Heart right ventricle (tissue), 16 donors: Measurements from ENCODE around the gene BID. TPM values are rescaled to one million over a fixed set of nuclear protein-coding genes. Genes with fewer than 3 reads are reported as not detected.

Experiments
- ATAC-seq, 8 donors: fragments of 200-7000 bp; cut with Tn5 transposase; one replicate each; pipeline ENCODE4 v1.9.1; 2020; ENCODE audit warnings: mild to moderate bottlenecking in 8 of 8, moderate library complexity in 8 of 8, moderate number of reproducible peaks in 1 of 8
- DNase-seq, 2 donors: peaks; one replicate each; pipeline ENCODE4 v3.0.0-alpha.2; 2020
- H3K27ac ChIP-seq, 10 donors: fragments of 200-600 bp; sonication (generic) in 2 of 10; one replicate each; pipeline versions ENCODE4 v1.5.0 to v1.8.0; 2020 to 2022; ENCODE audit warnings: mild to moderate bottlenecking in 3 of 10
- H3K27me3 ChIP-seq, 7 donors: fragments of 200-600 bp; one replicate each; pipeline ENCODE4 v1.8.0; 2021 to 2022; ENCODE audit warnings: mild to moderate bottlenecking in 2 of 7
- H3K36me3 ChIP-seq, 9 donors: fragments of 200-600 bp; sonication (generic) in 1 of 9; one replicate each; pipeline versions ENCODE4 v1.5.0 to v1.8.0; 2020 to 2022; ENCODE audit warnings: mild to moderate bottlenecking in 2 of 9
- H3K4me1 ChIP-seq, 9 donors: fragments of 200-600 bp; sonication (generic) in 1 of 9; one replicate each; pipeline versions ENCODE4 v1.5.0 to v1.8.0; 2020 to 2022; ENCODE audit warnings: mild to moderate bottlenecking in 4 of 9
- H3K4me3 ChIP-seq, 10 donors: fragments of 200-600 bp; sonication (generic) in 2 of 10; one replicate each; pipeline versions ENCODE4 v1.5.0 to v1.8.0; 2020 to 2022; ENCODE audit warnings: mild to moderate bottlenecking in 7 of 10, moderate library complexity in 2 of 10
- H3K9me3 ChIP-seq, 11 donors: fragments of 200-600 bp in 10 of 11; sonication (generic) in 2 of 11; one replicate each; pipeline versions ENCODE4 v1.5.0 to v1.8.0; 2013 to 2022; ENCODE audit warnings: mild to moderate bottlenecking in 2 of 11, control low read depth in 1 of 11, moderate library complexity in 1 of 11
- CTCF ChIP-seq, 9 donors: fragments of 200-600 bp; sonication (generic) in 2 of 9; IDR thresholded peaks; one replicate each; pipeline versions ENCODE4 v1.5.0 to v1.8.0; 2021 to 2022; ENCODE audit warnings: antibody characterized with exemption in 9 of 9, mild to moderate bottlenecking in 5 of 9, moderate library complexity in 1 of 9
- WGBS, 2 donors: extraction: QIAGEN DNeasy Blood & Tissue Kit; methylation state at CpG; one replicate each; pipeline ENCODE4 v1.1.7; 2013; ENCODE audit warnings: inconsistent platforms in 1 of 2; 5-methylcytosine and 5-hydroxymethylcytosine counted together
- intact Hi-C, 10 donors: fragments of 100-400 bp; cut with DNase I; formaldehyde crosslinking; loops; one replicate each; pipeline versions ENCODE4 v1.11.1 to v1.14.2; 2022
- polyA plus RNA-seq, 2 donors: library from polyadenylated mRNA; stranded (reverse); fragments of 200-250 nt; gene quantifications; one replicate each; pipeline ENCODE4 v1.2.3, GENCODE V29; 2013
- total RNA-seq, 10 donors: library from RNA; stranded (reverse); fragmentation: NEBNext Ultra II Directional in 3 of 10; extraction: Animal tissue kit (Norgen Biotek cat#: 25700) in 3 of 10; gene quantifications; one replicate each; pipeline versions ENCODE4 v1.2.1 to v1.2.4, GENCODE V29; 2021 to 2023
- donor health status: Arrhythmogenic right ventricular cardiomyopathy.
- donor health status: ischemic (EF 13 %, LVEDD 7.1; RV severe dilation, severe dysfunction).
- donor health status: healthy with polysubstance abuse.
- donor health status: DM: no; HTN: yes; CAD: no.
- donor health status: DM: no; HTN: no; CAD: no.
- donor health status: ischemic (EF 25% LVEDD 6.9; RV normal size, moderate dysfunction).
- donor health status: ischemic (EF 25% LVEDD 5.7; RV mildly dilated, moderate dysfunction).
- donor health status: healthy.
- donor health status: DM: yes; HTN: yes; CAD: no.
- donor health status: Ischemic cardiomyopathy.
- donor health status: ischemic (EF 35%, LVEDD 5.7; RV mildly dilated, moderate dysfunction).
- donor health status: nonischemic (EF 11% LVEDD 7.7; RV severe dilation, severe dysfunction).
- donor health status: DM: yes; HTN: yes; CAD: no.
- donor health status: PGD.
- donor health status: ischemic (EF 29% LVEDD 5.4; RV normal size, mild dysfunction).
- donor health status: nonischemic (EF 23%, LVEDD 6.1; RV moderate dilation, normal function).

BID gene
- total and polyA plus RNA-seq, 12 donors, result 5.6 to 42.9 (median 10.9) TPM

- no peak for ATAC-seq
- no peak for DNase-seq
- TF ChIP-seq CTCF (IDR thresholded peaks at IDR 0.05), result no peak
- no peak overlapping the region for H3K4me3 ChIP-seq
- no peaks in the 10 kb centered on the region for H3K27me3 ChIP-seq
- H3K4me1 ChIP-seq, result no peaks in the 10 kb centered on the region
- H3K27ac ChIP-seq, result no peak overlapping the region
- intact Hi-C loops, result loop anchor here in 1 of 10 donors (10.0 kb wide), 1 partner anchor 732 kb away; the partner anchor contains the start of gene IL17RA
- peaks cover 0 to 94% (median 67%) of the 10 kb centered on the region in 9 donors for H3K36me3 ChIP-seq
- H3K9me3 ChIP-seq, result no peaks in the 10 kb centered on the region
- 93 to 95% methylated on average over 21 of the region's 21 CpGs for WGBS, 2 donors
Measured at GRCh38 chr22:17817079-17817478, 42.8 kb upstream of the BID start.

- TF ChIP-seq CTCF (IDR thresholded peaks at IDR 0.05), result no peak
Measured at GRCh38 chr22:17816649-17817048, 42.4 kb upstream of the BID start.

GRCh38 chr22:17815703-17816254 lies 41.5 kb upstream of the BID start:
- Histone ChIP-seq H3K27me3 (no peaks in the 10 kb centered on the region), H3K27ac (no peak overlapping the region), H3K36me3 (peaks cover 0 to 93% (median 68%) of the 10 kb centered on the region in 9 donors), H3K4me3 (no peak overlapping the region), H3K9me3 (no peaks in the 10 kb centered on the region), H3K4me1 (peaks cover 0 to 3% (median 2%) of the 10 kb centered on the region in 9 donors)
- intact Hi-C loops, result loop anchor here in 1 of 10 donors (10.0 kb wide), 1 partner anchor 731 kb away; the partner anchor contains the start of gene IL17RA
- DNase-seq (no peak), ATAC-seq (no peak)
- no peak for TF ChIP-seq CTCF (IDR thresholded peaks at IDR 0.05)
- WGBS, 2 donors, result 90 to 91% methylated on average over 15 of the region's 15 CpGs

More at GRCh38 chr22:17816649-17817048, 42.4 kb upstream of the BID start:
- no peaks in the 10 kb centered on the region for H3K27me3 ChIP-seq
- no peaks in the 10 kb centered on the region for H3K4me1 ChIP-seq
- 91 to 92% methylated on average over 14 of the region's 14 CpGs for WGBS, 2 donors
- H3K9me3 ChIP-seq, result no peaks in the 10 kb centered on the region
- H3K27ac ChIP-seq, result no peak overlapping the region
- H3K36me3 ChIP-seq, result peaks cover 0 to 94% (median 66%) of the 10 kb centered on the region in 9 donors
- DNase-seq (no peak), ATAC-seq (peak in 1 of 8 donors; percentile 5)
- intact Hi-C loops, result loop anchor here in 1 of 10 donors (10.0 kb wide), 1 partner anchor 732 kb away; the partner anchor contains the start of gene IL17RA
- no peak overlapping the region for H3K4me3 ChIP-seq

- peaks cover 0 to 13% (median 4%) of the 10 kb centered on the region in 9 donors for H3K4me1 ChIP-seq
- no peak for TF ChIP-seq CTCF (IDR thresholded peaks at IDR 0.05)
- ATAC-seq (no peak), DNase-seq (no peak)
- H3K9me3 ChIP-seq, result no peaks in the 10 kb centered on the region
- no peak overlapping the region for H3K4me3 ChIP-seq
- H3K27ac ChIP-seq, result no peak overlapping the region
- H3K27me3 ChIP-seq, result no peaks in the 10 kb centered on the region
- peaks cover 0 to 98% (median 68%) of the 10 kb centered on the region in 9 donors for H3K36me3 ChIP-seq
- WGBS, 2 donors, result 96 to 97% methylated on average over 20 of the region's 20 CpGs
- intact Hi-C loops, result loop anchor here in 1 of 10 donors (10.0 kb wide), 1 partner anchor 730 kb away; the partner anchor contains the start of gene IL17RA
Measured at GRCh38 chr22:17814830-17815229, 40.6 kb upstream of the BID start.
